CD4-positive, CD25-positive, alpha-beta regulatory T cell (primary cell): Measurements from ENCODE around the gene EME2. TPM values are rescaled to one million over a fixed set of nuclear protein-coding genes. Genes with fewer than 3 reads are reported as not detected.

ENCODE experiments used
- ATAC-seq, 2 donors: fragments of 150-1000 bp; cut with Tn5 transposase; one replicate each; pipeline ENCODE4 v1.10.0; 2021; ENCODE audit warnings: low read depth in 2 of 2, moderate number of reproducible peaks in 2 of 2, moderate library complexity in 1 of 2
- DNase-seq, 3 donors: peaks; one replicate each; pipeline versions ENCODE4 v3.0.0 to v3.0.0-alpha.2; 2012 to 2022; ENCODE audit warnings: mixed read lengths in 1 of 3
- H3K27ac ChIP-seq: one replicate; pipeline ENCODE4 v1.7.0; 2013; ENCODE audit warnings: mild to moderate bottlenecking, low read length; ENCODE audit not compliant: insufficient read depth, poor library complexity, severe bottlenecking
- H3K27me3 ChIP-seq: one replicate; pipeline ENCODE4 v1.7.0; 2013; ENCODE audit warnings: low read length; ENCODE audit not compliant: control insufficient read depth, insufficient read depth
- H3K36me3 ChIP-seq: one replicate; pipeline ENCODE4 v1.7.0; 2013; ENCODE audit warnings: mild to moderate bottlenecking, low read length, moderate library complexity; ENCODE audit not compliant: control insufficient read depth, insufficient read depth
- H3K4me1 ChIP-seq: 2 replicates; pipeline ENCODE4 v1.7.0; 2013; ENCODE audit warnings: mild to moderate bottlenecking, low read length; ENCODE audit not compliant: insufficient read depth, control insufficient read depth, poor library complexity, severe bottlenecking
- H3K4me3 ChIP-seq: one replicate; pipeline ENCODE4 v1.7.0; 2013; ENCODE audit warnings: low read depth, mild to moderate bottlenecking, low read length, moderate library complexity
- H3K9me3 ChIP-seq, 2 experiments: 1 replicate in 1 of 2; 2 replicates in 1 of 2; pipeline ENCODE4 v1.7.0; 2013; ENCODE audit warnings: low read length in 2 of 2, mild to moderate bottlenecking in 1 of 2, moderate library complexity in 1 of 2; ENCODE audit not compliant: control insufficient read depth in 2 of 2
- H3K27ac Mint-ChIP-seq, 3 donors: one replicate each; pipeline ENCODE4 v1.8.0; 2020 to 2022; ENCODE audit warnings: mild to moderate bottlenecking in 3 of 3, mixed read lengths in 3 of 3, moderate library complexity in 2 of 3
- H3K27me3 Mint-ChIP-seq: one replicate; pipeline ENCODE4 v1.8.0; 2022; ENCODE audit warnings: mild to moderate bottlenecking, mixed read lengths
- H3K36me3 Mint-ChIP-seq: one replicate; pipeline ENCODE4 v1.8.0; 2020; ENCODE audit warnings: mixed read lengths
- H3K4me1 Mint-ChIP-seq, 4 donors: one replicate each; pipeline ENCODE4 v1.8.0; 2020 to 2022; ENCODE audit warnings: mixed read lengths in 4 of 4, mild to moderate bottlenecking in 1 of 4
- H3K4me3 Mint-ChIP-seq, 4 donors: one replicate each; pipeline ENCODE4 v1.8.0; 2020 to 2022; ENCODE audit warnings: mild to moderate bottlenecking in 4 of 4, mixed read lengths in 4 of 4, moderate library complexity in 3 of 4
- H3K9me3 Mint-ChIP-seq, 7 donors: one replicate each; pipeline ENCODE4 v1.8.0; 2020 to 2022; ENCODE audit warnings: mixed read lengths in 7 of 7, mild to moderate bottlenecking in 3 of 7, moderate library complexity in 2 of 7
- polyA plus RNA-seq, 4 donors: library from polyadenylated mRNA; unstranded; fragments of 300-500 nt; fragmentation: Illumina TruSeq; gene quantifications; one replicate each; pipeline ENCODE4 v1.2.3, GENCODE V29; 2021
- total RNA-seq: library from RNA; stranded (reverse); gene quantifications from one replicate; pipeline ENCODE4 v1.2.3, GENCODE V29; 2022

The EME2 gene
- total and polyA plus RNA-seq, 5 donors from 2014 or later: 0.57 to 19.0 (median 0.69) TPM

- no peak overlapping the region for H3K27ac Mint-ChIP-seq
- peaks cover 4% of the 10 kb centered on the region for H3K36me3 Mint-ChIP-seq
- H3K4me1 Mint-ChIP-seq: peaks cover 0 to 40% (median 9%) of the 10 kb centered on the region in 4 donors
- no peak for ATAC-seq
- no peaks in the 10 kb centered on the region for H3K9me3 Mint-ChIP-seq
- H3K36me3 ChIP-seq: peaks cover 22% of the 10 kb centered on the region
- H3K27ac ChIP-seq: no peak overlapping the region
- H3K27me3 Mint-ChIP-seq: no peaks in the 10 kb centered on the region
- peaks cover 39% of the 10 kb centered on the region for H3K4me1 ChIP-seq
- H3K9me3 ChIP-seq: no peaks in the 10 kb centered on the region
- no peaks in the 10 kb centered on the region for H3K27me3 ChIP-seq
- no peak for DNase-seq
- no peak overlapping the region for H3K4me3 ChIP-seq
- H3K4me3 Mint-ChIP-seq: peak overlapping the region; percentile 51 to 73 (median 64)
Observed at GRCh38 chr16:1784977-1785845, 12.6 kb downstream of the EME2 start.

- Mint-ChIP-seq H3K4me3 (peak overlapping the region in 1 of 4 donors; percentile 7), H3K4me1 (peaks cover 0 to 39% (median 9%) of the 10 kb centered on the region in 4 donors), H3K27ac (no peak overlapping the region), H3K27me3 (no peaks in the 10 kb centered on the region), H3K36me3 (peaks cover 4% of the 10 kb centered on the region), H3K9me3 (no peaks in the 10 kb centered on the region)
- Histone ChIP-seq H3K4me3 (no peak overlapping the region), H3K27me3 (no peaks in the 10 kb centered on the region), H3K27ac (no peak overlapping the region), H3K4me1 (peaks cover 39% of the 10 kb centered on the region), H3K9me3 (no peaks in the 10 kb centered on the region), H3K36me3 (peaks cover 20% of the 10 kb centered on the region)
- no peak for ATAC-seq
- no peak for DNase-seq
Observed at GRCh38 chr16:1785846-1786170, 13.2 kb downstream of the EME2 start.

- DNase-seq: no peak
Observed at GRCh38 chr16:1786242-1787055, 13.8 kb downstream of the EME2 start.

GRCh38 chr16:1787056-1787321, 14.4 kb downstream of the EME2 start:
- peaks cover 0 to 28% (median 8%) of the 10 kb centered on the region in 4 donors for H3K4me1 Mint-ChIP-seq
- no peak for ATAC-seq
- H3K27me3 Mint-ChIP-seq: no peaks in the 10 kb centered on the region
- H3K4me3 Mint-ChIP-seq: no peak overlapping the region
- Histone ChIP-seq H3K27ac (no peak overlapping the region), H3K27me3 (no peaks in the 10 kb centered on the region), H3K4me3 (no peak overlapping the region), H3K36me3 (peaks cover 20% of the 10 kb centered on the region), H3K9me3 (no peaks in the 10 kb centered on the region), H3K4me1 (peaks cover 27% of the 10 kb centered on the region)
- H3K36me3 Mint-ChIP-seq: peaks cover 4% of the 10 kb centered on the region
- no peak for DNase-seq
- no peaks in the 10 kb centered on the region for H3K9me3 Mint-ChIP-seq
- no peak overlapping the region for H3K27ac Mint-ChIP-seq

More at GRCh38 chr16:1786242-1787055, 13.8 kb downstream of the EME2 start:
- Histone ChIP-seq H3K4me1 (peaks cover 32% of the 10 kb centered on the region), H3K27ac (no peak overlapping the region), H3K36me3 (peaks cover 20% of the 10 kb centered on the region), H3K9me3 (no peaks in the 10 kb centered on the region), H3K4me3 (no peak overlapping the region), H3K27me3 (no peaks in the 10 kb centered on the region)
- H3K9me3 Mint-ChIP-seq: no peaks in the 10 kb centered on the region
- peaks cover 0 to 33% (median 9%) of the 10 kb centered on the region in 4 donors for H3K4me1 Mint-ChIP-seq
- ATAC-seq: no peak
- H3K36me3 Mint-ChIP-seq: peaks cover 4% of the 10 kb centered on the region
- no peak overlapping the region for H3K27ac Mint-ChIP-seq
- no peak overlapping the region for H3K4me3 Mint-ChIP-seq
- no peaks in the 10 kb centered on the region for H3K27me3 Mint-ChIP-seq

- peaks cover 4% of the 10 kb centered on the region for H3K36me3 Mint-ChIP-seq
- H3K4me3 ChIP-seq: no peak overlapping the region
- no peaks in the 10 kb centered on the region for H3K9me3 ChIP-seq
- H3K4me1 ChIP-seq: peaks cover 26% of the 10 kb centered on the region
- H3K4me1 Mint-ChIP-seq: peaks cover 0 to 27% (median 8%) of the 10 kb centered on the region in 4 donors
- H3K27ac ChIP-seq: no peak overlapping the region
- no peak overlapping the region for H3K4me3 Mint-ChIP-seq
- DNase-seq: no peak
- no peaks in the 10 kb centered on the region for H3K27me3 Mint-ChIP-seq
- no peaks in the 10 kb centered on the region for H3K27me3 ChIP-seq
- no peaks in the 10 kb centered on the region for H3K9me3 Mint-ChIP-seq
- peaks cover 20% of the 10 kb centered on the region for H3K36me3 ChIP-seq
- no peak overlapping the region for H3K27ac Mint-ChIP-seq
- ATAC-seq: no peak
Observed at GRCh38 chr16:1787322-1788094, 14.9 kb downstream of the EME2 start.

- no peak for DNase-seq
- Histone ChIP-seq H3K4me3 (no peak overlapping the region), H3K27ac (no peak overlapping the region), H3K9me3 (no peaks in the 10 kb centered on the region), H3K27me3 (no peaks in the 10 kb centered on the region), H3K36me3 (peaks cover 20% of the 10 kb centered on the region), H3K4me1 (peaks cover 23% of the 10 kb centered on the region)
- peaks cover 4% of the 10 kb centered on the region for H3K36me3 Mint-ChIP-seq
- no peaks in the 10 kb centered on the region for H3K9me3 Mint-ChIP-seq
- peaks cover 0 to 23% (median 7%) of the 10 kb centered on the region in 4 donors for H3K4me1 Mint-ChIP-seq
- no peaks in the 10 kb centered on the region for H3K27me3 Mint-ChIP-seq
- H3K4me3 Mint-ChIP-seq: no peak overlapping the region
- H3K27ac Mint-ChIP-seq: no peak overlapping the region
- no peak for ATAC-seq
Observed at GRCh38 chr16:1788095-1788707, 15.6 kb downstream of the EME2 start.

- Histone ChIP-seq H3K4me1 (peaks cover 18% of the 10 kb centered on the region), H3K27ac (no peak overlapping the region), H3K27me3 (no peaks in the 10 kb centered on the region), H3K9me3 (no peaks in the 10 kb centered on the region), H3K4me3 (no peak overlapping the region), H3K36me3 (peaks cover 20% of the 10 kb centered on the region)
- H3K27ac Mint-ChIP-seq: peak overlapping the region in 1 of 3 donors; percentile 20
- H3K27me3 Mint-ChIP-seq: no peaks in the 10 kb centered on the region
- H3K4me3 Mint-ChIP-seq: no peak overlapping the region
- no peaks in the 10 kb centered on the region for H3K9me3 Mint-ChIP-seq
- H3K36me3 Mint-ChIP-seq: peaks cover 4% of the 10 kb centered on the region
- H3K4me1 Mint-ChIP-seq: peaks cover 0 to 17% (median 4%) of the 10 kb centered on the region in 4 donors
- DNase-seq (no peak), ATAC-seq (no peak)
Observed at GRCh38 chr16:1788708-1789100, 16.1 kb downstream of the EME2 start.
